Activated naive CD8-positive, alpha-beta T cell treated with anti-CD3 and anti-CD28 coated beads, Interleukin-2, amount 50 U/mL, for 24 hours (primary cell): ENCODE data around the gene NEGR1.
"Not testable (repeated sequence)": the region's sequence is repeated elsewhere in the genome, so short reads cannot be mapped to it uniquely, and the experiment has no call there.

Source experiments
- ATAC-seq: fragments of 150-1000 bp; cut with Tn5 transposase; one replicate; pipeline ENCODE4 v1.10.0; 2021
- DNase-seq: peaks from one replicate; pipeline ENCODE4 v3.0.0; 2021
- H3K27ac Mint-ChIP-seq: one replicate; pipeline ENCODE4 v1.8.0; 2021; ENCODE audit warnings: mild to moderate bottlenecking, mixed read lengths
- H3K27me3 Mint-ChIP-seq: one replicate; pipeline ENCODE4 v1.8.0; 2021; ENCODE audit warnings: mixed read lengths
- H3K36me3 Mint-ChIP-seq: one replicate; pipeline ENCODE4 v1.8.0; 2021; ENCODE audit warnings: low read depth, mixed read lengths
- H3K4me1 Mint-ChIP-seq: one replicate; pipeline ENCODE4 v1.8.0; 2021; ENCODE audit warnings: mixed read lengths
- H3K4me3 Mint-ChIP-seq: one replicate; pipeline ENCODE4 v1.8.0; 2021; ENCODE audit warnings: mild to moderate bottlenecking, moderate library complexity, mixed read lengths
- H3K9me3 Mint-ChIP-seq: one replicate; pipeline ENCODE4 v1.8.0; 2021; ENCODE audit warnings: mixed read lengths

Gene NEGR1

GRCh38 chr1:72280131-72280530, 2.2 kb downstream of the NEGR1 start:
- DNase-seq = no peak
- Mint-ChIP-seq H3K27ac (no peak overlapping the region), H3K4me1 (peaks cover 20% of the 10 kb centered on the region), H3K36me3 (peaks cover 3% of the 10 kb centered on the region), H3K9me3 (no peaks in the 10 kb centered on the region), H3K27me3 (peaks cover 29% of the 10 kb centered on the region), H3K4me3 (no peak overlapping the region)
- no peak for ATAC-seq

GRCh38 chr1:72278461-72278860, 3.9 kb downstream of the NEGR1 start:
- Mint-ChIP-seq H3K9me3 (no peaks in the 10 kb centered on the region), H3K27ac (no peak overlapping the region), H3K4me3 (no peak overlapping the region), H3K4me1 (peaks cover 20% of the 10 kb centered on the region), H3K27me3 (peaks cover 29% of the 10 kb centered on the region), H3K36me3 (peaks cover 3% of the 10 kb centered on the region)
- DNase-seq (no peak), ATAC-seq (no peak)

- H3K4me3 Mint-ChIP-seq = no peak overlapping the region
- no peaks in the 10 kb centered on the region for H3K36me3 Mint-ChIP-seq
- no peaks in the 10 kb centered on the region for H3K9me3 Mint-ChIP-seq
- no peak overlapping the region for H3K27ac Mint-ChIP-seq
- peaks cover 2% of the 10 kb centered on the region for H3K27me3 Mint-ChIP-seq
- DNase-seq (no peak), ATAC-seq (no peak)
- H3K4me1 Mint-ChIP-seq = no peaks in the 10 kb centered on the region
Measured at GRCh38 chr1:72271555-72272085, 10.7 kb downstream of the NEGR1 start.

GRCh38 chr1:72262735-72263134, 19.6 kb downstream of the NEGR1 start:
- Mint-ChIP-seq H3K27me3 (no peaks in the 10 kb centered on the region), H3K4me1 (no peaks in the 10 kb centered on the region), H3K27ac (no peak overlapping the region), H3K36me3 (no peaks in the 10 kb centered on the region), H3K4me3 (no peak overlapping the region), H3K9me3 (no peaks in the 10 kb centered on the region)
- ATAC-seq (no peak), DNase-seq (no peak)

- Mint-ChIP-seq H3K9me3 (no peaks in the 10 kb centered on the region), H3K27ac (no peak overlapping the region), H3K36me3 (no peaks in the 10 kb centered on the region), H3K4me1 (no peaks in the 10 kb centered on the region), H3K4me3 (no peak overlapping the region), H3K27me3 (no peaks in the 10 kb centered on the region)
- DNase-seq (no peak), ATAC-seq (no peak)
Measured at GRCh38 chr1:72253132-72253531, 29.2 kb downstream of the NEGR1 start.

- H3K27ac Mint-ChIP-seq = no peak overlapping the region
- no peaks in the 10 kb centered on the region for H3K27me3 Mint-ChIP-seq
- DNase-seq (no peak), ATAC-seq (no peak)
- no peaks in the 10 kb centered on the region for H3K36me3 Mint-ChIP-seq
- H3K4me3 Mint-ChIP-seq = no peak overlapping the region
- no peaks in the 10 kb centered on the region for H3K4me1 Mint-ChIP-seq
- no peaks in the 10 kb centered on the region for H3K9me3 Mint-ChIP-seq
Measured at GRCh38 chr1:72241397-72241796, 40.9 kb downstream of the NEGR1 start.

- not testable (repeated sequence) for H3K27me3 Mint-ChIP-seq, H3K36me3 Mint-ChIP-seq, DNase-seq, H3K27ac Mint-ChIP-seq, H3K4me3 Mint-ChIP-seq, H3K4me1 Mint-ChIP-seq, H3K9me3 Mint-ChIP-seq, ATAC-seq
Measured at GRCh38 chr1:72235931-72236330, 46.4 kb downstream of the NEGR1 start.

- ATAC-seq (no peak), DNase-seq (no peak)
- no peaks in the 10 kb centered on the region for H3K36me3 Mint-ChIP-seq
- no peak overlapping the region for H3K27ac Mint-ChIP-seq
- H3K27me3 Mint-ChIP-seq = no peaks in the 10 kb centered on the region
- H3K4me1 Mint-ChIP-seq = no peaks in the 10 kb centered on the region
- peaks cover 6% of the 10 kb centered on the region for H3K9me3 Mint-ChIP-seq
- no peak overlapping the region for H3K4me3 Mint-ChIP-seq
Measured at GRCh38 chr1:72235062-72235461, 47.3 kb downstream of the NEGR1 start.

GRCh38 chr1:72230746-72231145, 51.6 kb downstream of the NEGR1 start:
- Mint-ChIP-seq H3K4me1 (no peaks in the 10 kb centered on the region), H3K27me3 (no peaks in the 10 kb centered on the region), H3K9me3 (peaks cover 6% of the 10 kb centered on the region), H3K4me3 (no peak overlapping the region), H3K27ac (no peak overlapping the region), H3K36me3 (no peaks in the 10 kb centered on the region)
- ATAC-seq (no peak), DNase-seq (no peak)

- Mint-ChIP-seq H3K4me1 (no peaks in the 10 kb centered on the region), H3K27me3 (no peaks in the 10 kb centered on the region), H3K27ac (no peak overlapping the region), H3K4me3 (no peak overlapping the region), H3K9me3 (peaks cover 6% of the 10 kb centered on the region), H3K36me3 (no peaks in the 10 kb centered on the region)
- DNase-seq (no peak), ATAC-seq (no peak)
Measured at GRCh38 chr1:72229893-72230292, 52.4 kb downstream of the NEGR1 start.

- no peaks in the 10 kb centered on the region for H3K27me3 Mint-ChIP-seq
- H3K4me1 Mint-ChIP-seq = no peaks in the 10 kb centered on the region
- H3K4me3 Mint-ChIP-seq = no peak overlapping the region
- no peak for ATAC-seq
- no peak for DNase-seq
- no peaks in the 10 kb centered on the region for H3K9me3 Mint-ChIP-seq
- no peaks in the 10 kb centered on the region for H3K36me3 Mint-ChIP-seq
- no peak overlapping the region for H3K27ac Mint-ChIP-seq
Measured at GRCh38 chr1:72227667-72228066, 54.7 kb downstream of the NEGR1 start.

GRCh38 chr1:72224506-72224905, 57.8 kb downstream of the NEGR1 start:
- no peak overlapping the region for H3K4me3 Mint-ChIP-seq
- no peaks in the 10 kb centered on the region for H3K4me1 Mint-ChIP-seq
- ATAC-seq = no peak

GRCh38 chr1:72221811-72222210, 60.5 kb downstream of the NEGR1 start:
- no peak overlapping the region for H3K4me3 Mint-ChIP-seq
- DNase-seq = no peak

More at GRCh38 chr1:72224506-72224905, 57.8 kb downstream of the NEGR1 start:
- DNase-seq = no peak
- Mint-ChIP-seq H3K36me3 (no peaks in the 10 kb centered on the region), H3K27me3 (no peaks in the 10 kb centered on the region), H3K9me3 (no peaks in the 10 kb centered on the region), H3K27ac (no peak overlapping the region)

GRCh38 chr1:72218141-72218739, 64.1 kb downstream of the NEGR1 start:
- no peaks in the 10 kb centered on the region for H3K27me3 Mint-ChIP-seq

More at GRCh38 chr1:72221811-72222210, 60.5 kb downstream of the NEGR1 start:
- Mint-ChIP-seq H3K9me3 (no peaks in the 10 kb centered on the region), H3K4me1 (no peaks in the 10 kb centered on the region), H3K27me3 (no peaks in the 10 kb centered on the region), H3K27ac (no peak overlapping the region), H3K36me3 (no peaks in the 10 kb centered on the region)
- ATAC-seq = no peak

GRCh38 chr1:72207059-72207458, 75.3 kb downstream of the NEGR1 start:
- Mint-ChIP-seq H3K4me3 (no peak overlapping the region), H3K36me3 (no peaks in the 10 kb centered on the region), H3K4me1 (no peaks in the 10 kb centered on the region), H3K9me3 (no peaks in the 10 kb centered on the region), H3K27ac (no peak overlapping the region), H3K27me3 (no peaks in the 10 kb centered on the region)
- DNase-seq = no peak
- ATAC-seq = no peak

More at GRCh38 chr1:72218141-72218739, 64.1 kb downstream of the NEGR1 start:
- Mint-ChIP-seq H3K4me1 (no peaks in the 10 kb centered on the region), H3K9me3 (no peaks in the 10 kb centered on the region), H3K4me3 (no peak overlapping the region), H3K36me3 (peaks cover 2% of the 10 kb centered on the region), H3K27ac (no peak overlapping the region)
- DNase-seq (no peak), ATAC-seq (no peak)

GRCh38 chr1:72202761-72203160, 79.6 kb downstream of the NEGR1 start:
- Mint-ChIP-seq H3K9me3 (no peaks in the 10 kb centered on the region), H3K27ac (no peak overlapping the region), H3K4me1 (no peaks in the 10 kb centered on the region), H3K27me3 (no peaks in the 10 kb centered on the region), H3K36me3 (no peaks in the 10 kb centered on the region), H3K4me3 (no peak overlapping the region)
- DNase-seq (no peak), ATAC-seq (no peak)
